ENCODE measurements around the gene PHF24.

The PHF24 gene

DNA sequence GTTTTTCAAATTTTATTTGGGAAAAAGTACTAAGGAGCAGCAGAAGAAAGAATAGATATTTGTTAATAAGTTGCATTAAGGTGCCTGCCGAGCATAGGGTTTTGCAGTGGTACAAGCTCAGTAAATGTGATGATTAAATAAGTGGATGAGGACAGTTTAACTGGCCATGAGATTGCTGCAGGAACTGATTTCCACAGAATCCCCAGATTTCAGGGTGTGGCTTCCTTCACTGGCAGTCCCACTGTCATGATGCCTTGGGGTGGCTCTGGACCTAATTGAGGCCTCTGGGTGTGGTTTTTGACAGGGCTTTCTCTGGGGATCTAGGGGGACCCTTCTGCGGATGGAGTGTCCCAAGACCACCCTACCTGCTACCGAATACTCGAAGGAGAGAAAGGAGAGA, 1.4 kb downstream of the PHF24 start:
- peaks cover 25 to 31% of the 10 kb centered on the region in 2 donors for H3K27me3 ChIP-seq (ENCODE audit: control insufficient read depth in 1 of 2, insufficient read depth in 2 of 2, low read length in 2 of 2)
- H3K4me1 ChIP-seq (ENCODE audit: control insufficient read depth, insufficient read depth, low read length): peaks cover 9% of the 10 kb centered on the region
- H3K4me3 ChIP-seq (ENCODE audit: low read length in 2 of 2): no peak overlapping the region
- no peak overlapping the region for H3K27ac ChIP-seq (ENCODE audit: low read length)
- no peak overlapping the region for H3K9ac ChIP-seq (ENCODE audit: low read length in 2 of 2)
- no peaks in the 10 kb centered on the region for H3K9me3 ChIP-seq (ENCODE audit: control insufficient read depth in 2 of 2, low read length in 2 of 2)
- H3K36me3 ChIP-seq (ENCODE audit: control insufficient read depth in 2 of 2, insufficient read depth in 2 of 2, low read length in 2 of 2): no peaks in the 10 kb centered on the region

DNA sequence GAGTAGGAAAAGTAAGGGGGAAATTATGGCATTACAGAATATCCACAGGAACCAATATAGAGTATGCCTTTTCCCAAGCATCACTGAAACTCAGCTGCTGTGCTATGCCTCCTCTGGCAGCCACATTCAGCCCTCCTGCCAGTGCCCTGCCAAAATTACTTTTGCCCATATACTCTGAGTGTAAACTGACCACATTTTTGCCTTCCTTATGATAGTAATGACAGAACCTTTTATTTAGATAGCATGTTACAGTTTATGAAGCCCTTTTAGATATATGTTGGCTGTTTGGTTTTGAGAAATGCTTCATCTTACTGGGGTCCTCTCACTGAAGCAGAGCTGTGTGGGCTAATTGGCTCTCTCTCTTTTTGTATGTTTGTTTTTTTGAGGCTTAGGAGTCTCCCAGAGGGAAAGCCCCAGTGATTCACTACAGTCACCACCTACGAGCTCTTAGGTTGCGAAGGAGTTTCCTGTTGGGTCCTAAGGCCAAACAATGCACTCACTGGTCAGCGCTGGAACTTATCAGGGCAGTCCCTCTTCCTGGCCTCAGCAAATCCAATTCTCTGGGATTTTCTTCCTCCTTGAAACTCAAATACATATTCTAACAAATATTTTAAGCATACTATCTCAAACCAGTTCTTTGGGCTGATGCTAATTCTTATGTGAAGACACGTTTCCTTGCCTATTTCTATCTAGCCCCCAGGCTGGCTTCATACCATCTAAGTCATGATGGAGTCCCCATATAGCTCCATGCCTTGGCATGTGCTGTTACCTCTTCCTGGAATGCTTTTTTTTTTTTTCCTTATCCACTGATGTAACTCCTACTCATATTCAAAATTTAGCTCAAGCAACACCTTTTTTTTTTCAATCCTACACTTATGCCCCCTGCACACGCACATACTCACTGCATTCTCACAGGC, 3.7 kb downstream of the PHF24 start:
- Histone ChIP-seq H3K9ac (ENCODE audit: low read length in 2 of 2) (no peak overlapping the region), H3K4me3 (ENCODE audit: low read length in 2 of 2) (no peak overlapping the region), H3K27me3 (ENCODE audit: control insufficient read depth in 1 of 2, insufficient read depth in 2 of 2, low read length in 2 of 2) (peaks cover 25 to 32% of the 10 kb centered on the region in 2 donors), H3K4me1 (ENCODE audit: control insufficient read depth, insufficient read depth, low read length) (peaks cover 9% of the 10 kb centered on the region), H3K27ac (ENCODE audit: low read length) (no peak overlapping the region), H3K36me3 (ENCODE audit: control insufficient read depth in 2 of 2, insufficient read depth in 2 of 2, low read length in 2 of 2) (no peaks in the 10 kb centered on the region), H3K9me3 (ENCODE audit: control insufficient read depth in 2 of 2, low read length in 2 of 2) (no peaks in the 10 kb centered on the region)

DNA sequence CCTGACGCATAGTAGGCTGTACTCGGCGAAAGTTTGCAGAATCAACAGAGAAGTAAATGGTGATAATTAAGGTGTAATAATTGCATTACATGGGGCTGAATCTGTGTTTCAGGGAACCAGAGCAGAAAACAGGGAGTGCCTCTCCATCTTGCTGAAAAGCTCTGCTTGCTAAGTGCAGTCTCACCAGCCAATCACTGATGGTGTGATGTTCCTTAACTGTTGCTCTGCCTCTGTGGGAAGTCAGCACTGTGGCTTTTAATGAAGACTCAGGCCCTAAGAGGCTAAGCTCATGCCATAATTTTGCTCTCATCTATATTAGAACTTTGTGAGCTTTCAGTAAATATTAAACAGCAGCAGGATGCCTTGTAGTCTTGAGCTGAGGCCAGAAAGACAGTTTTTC, 4.5 kb downstream of the PHF24 start:
- Histone ChIP-seq H3K27ac (ENCODE audit: low read length) (no peak overlapping the region), H3K4me1 (ENCODE audit: control insufficient read depth, insufficient read depth, low read length) (peaks cover 8% of the 10 kb centered on the region), H3K9me3 (ENCODE audit: control insufficient read depth in 2 of 2, low read length in 2 of 2) (no peaks in the 10 kb centered on the region), H3K27me3 (ENCODE audit: control insufficient read depth in 1 of 2, insufficient read depth in 2 of 2, low read length in 2 of 2) (peaks cover 17 to 29% of the 10 kb centered on the region in 2 donors), H3K9ac (ENCODE audit: low read length in 2 of 2) (no peak overlapping the region), H3K36me3 (ENCODE audit: control insufficient read depth in 2 of 2, insufficient read depth in 2 of 2, low read length in 2 of 2) (no peaks in the 10 kb centered on the region), H3K4me3 (ENCODE audit: low read length in 2 of 2) (no peak overlapping the region)

DNA sequence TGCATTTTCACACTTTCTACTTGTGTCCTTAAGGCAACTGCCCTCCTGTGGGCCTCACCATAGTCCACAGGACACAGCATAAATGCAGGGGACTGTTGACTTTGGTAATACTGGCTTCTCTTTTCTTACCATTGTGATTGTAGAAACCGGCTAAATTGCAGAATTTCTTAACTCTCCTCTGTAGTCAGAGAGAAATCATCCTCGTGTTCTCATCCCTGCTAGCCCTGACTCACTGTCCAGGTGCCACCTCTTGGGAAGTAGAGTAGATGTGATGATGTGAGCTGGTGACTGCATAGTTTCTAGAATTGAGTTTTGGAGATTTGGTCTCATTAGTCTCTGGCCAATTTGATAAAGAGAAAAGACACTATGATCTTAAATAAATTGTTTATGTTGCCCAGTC, 5.5 kb downstream of the PHF24 start:
- Histone ChIP-seq H3K27ac (ENCODE audit: low read length) (no peak overlapping the region), H3K4me3 (ENCODE audit: low read length in 2 of 2) (no peak overlapping the region), H3K4me1 (ENCODE audit: control insufficient read depth, insufficient read depth, low read length) (peaks cover under 1% of the 10 kb centered on the region), H3K36me3 (ENCODE audit: control insufficient read depth in 2 of 2, insufficient read depth in 2 of 2, low read length in 2 of 2) (no peaks in the 10 kb centered on the region), H3K9ac (ENCODE audit: low read length in 2 of 2) (no peak overlapping the region), H3K27me3 (ENCODE audit: control insufficient read depth in 1 of 2, insufficient read depth in 2 of 2, low read length in 2 of 2) (peaks cover 13 to 26% of the 10 kb centered on the region in 2 donors), H3K9me3 (ENCODE audit: control insufficient read depth in 2 of 2, low read length in 2 of 2) (no peaks in the 10 kb centered on the region)

DNA sequence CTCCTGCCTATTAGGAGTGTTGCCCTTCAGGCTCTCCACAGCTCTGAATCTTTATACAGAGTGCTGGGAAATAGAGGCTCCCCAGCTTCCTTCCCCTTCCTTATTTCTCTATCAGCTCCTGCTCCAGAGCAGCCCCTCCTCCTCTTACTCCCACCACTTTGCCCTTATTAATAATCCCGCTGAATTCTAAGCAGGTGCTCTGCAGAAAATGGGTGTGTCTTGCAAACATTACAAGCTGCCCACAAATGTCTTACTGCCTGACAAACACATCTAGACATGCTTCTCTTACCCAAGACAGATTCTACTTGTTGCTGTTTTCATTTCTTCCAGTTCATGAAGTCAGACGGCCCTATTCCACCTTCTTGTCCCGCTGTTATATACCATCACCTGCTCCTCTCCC, 6.4 kb downstream of the PHF24 start:
- H3K27me3 ChIP-seq (ENCODE audit: control insufficient read depth in 1 of 2, insufficient read depth in 2 of 2, low read length in 2 of 2): peaks cover 7 to 17% of the 10 kb centered on the region in 2 donors
- no peak overlapping the region for H3K27ac ChIP-seq (ENCODE audit: low read length)
- no peak overlapping the region for H3K9ac ChIP-seq (ENCODE audit: low read length in 2 of 2)
- no peaks in the 10 kb centered on the region for H3K9me3 ChIP-seq (ENCODE audit: control insufficient read depth in 2 of 2, low read length in 2 of 2)
- no peak overlapping the region for H3K4me3 ChIP-seq (ENCODE audit: low read length in 2 of 2)
- no peaks in the 10 kb centered on the region for H3K4me1 ChIP-seq (ENCODE audit: control insufficient read depth, insufficient read depth, low read length)
- no peaks in the 10 kb centered on the region for H3K36me3 ChIP-seq (ENCODE audit: control insufficient read depth in 2 of 2, insufficient read depth in 2 of 2, low read length in 2 of 2)

DNA sequence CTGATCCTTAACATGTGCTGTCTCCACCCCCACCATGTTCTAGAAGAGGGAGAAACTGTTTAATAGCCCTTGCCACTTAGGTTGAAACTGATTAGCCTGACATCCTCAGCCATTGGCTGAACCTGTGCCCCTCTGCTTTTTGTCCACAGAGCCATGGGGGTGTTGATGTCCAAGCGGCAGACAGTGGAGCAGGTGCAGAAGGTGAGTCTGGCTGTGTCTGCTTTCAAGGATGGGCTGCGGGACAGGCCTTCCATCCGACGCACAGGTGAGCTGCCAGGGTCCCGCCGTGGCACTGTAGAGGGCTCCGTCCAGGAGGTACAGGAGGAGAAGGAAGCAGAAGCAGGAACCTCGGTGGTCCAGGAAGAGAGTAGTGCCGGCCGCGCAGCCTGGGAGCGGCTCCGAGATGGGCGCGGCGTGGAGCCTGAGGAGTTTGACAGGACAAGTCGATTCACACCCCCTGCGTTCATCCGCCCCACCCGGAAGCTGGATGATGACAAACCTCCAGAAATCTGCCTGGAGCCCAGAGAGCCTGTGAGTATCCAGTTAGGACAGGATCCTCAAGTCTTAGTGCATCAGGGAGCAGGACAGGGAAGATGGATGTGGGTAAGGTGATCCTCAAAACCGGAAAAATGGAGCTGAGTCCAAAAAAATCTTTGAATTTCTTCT, 13.2 kb downstream of the PHF24 start:
- Histone ChIP-seq H3K27me3 (ENCODE audit: control insufficient read depth in 1 of 2, insufficient read depth in 2 of 2, low read length in 2 of 2) (peaks cover 2 to 3% of the 10 kb centered on the region in 2 donors), H3K27ac (ENCODE audit: low read length) (no peak overlapping the region), H3K4me3 (ENCODE audit: low read length in 2 of 2) (no peak overlapping the region)

DNA sequence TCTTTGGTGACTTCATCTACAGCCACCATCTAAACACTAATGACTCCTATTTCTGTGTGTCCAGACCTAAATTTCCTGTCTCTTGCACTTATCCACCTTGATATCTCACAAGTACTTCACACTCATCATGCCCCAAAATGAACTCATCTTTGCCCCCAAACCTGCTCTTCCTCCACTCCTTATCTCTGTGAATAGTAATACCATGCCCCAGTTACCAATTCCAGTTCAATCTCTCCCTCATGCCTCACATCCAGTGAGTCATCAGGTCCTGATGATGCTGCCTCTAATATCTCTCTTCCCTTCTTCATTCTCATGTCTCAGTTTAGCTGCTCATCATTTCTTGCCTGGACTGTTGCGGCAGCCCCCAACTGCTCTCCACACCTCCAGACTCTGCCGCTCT, 16.6 kb downstream of the PHF24 start:
- Histone ChIP-seq H3K9me3 (ENCODE audit: control insufficient read depth in 2 of 2, low read length in 2 of 2) (no peaks in the 10 kb centered on the region), H3K4me1 (ENCODE audit: control insufficient read depth, insufficient read depth, low read length) (no peaks in the 10 kb centered on the region), H3K27me3 (ENCODE audit: control insufficient read depth in 1 of 2, insufficient read depth in 2 of 2, low read length in 2 of 2) (no peaks in the 10 kb centered on the region)

More for the DNA sequence above, 13.2 kb downstream of the PHF24 start:
- no peaks in the 10 kb centered on the region for H3K4me1 ChIP-seq (ENCODE audit: control insufficient read depth, insufficient read depth, low read length)
- H3K36me3 ChIP-seq (ENCODE audit: control insufficient read depth in 2 of 2, insufficient read depth in 2 of 2, low read length in 2 of 2): no peaks in the 10 kb centered on the region
- H3K9me3 ChIP-seq (ENCODE audit: control insufficient read depth in 2 of 2, low read length in 2 of 2): no peaks in the 10 kb centered on the region
- no peak overlapping the region for H3K9ac ChIP-seq (ENCODE audit: low read length in 2 of 2)

DNA sequence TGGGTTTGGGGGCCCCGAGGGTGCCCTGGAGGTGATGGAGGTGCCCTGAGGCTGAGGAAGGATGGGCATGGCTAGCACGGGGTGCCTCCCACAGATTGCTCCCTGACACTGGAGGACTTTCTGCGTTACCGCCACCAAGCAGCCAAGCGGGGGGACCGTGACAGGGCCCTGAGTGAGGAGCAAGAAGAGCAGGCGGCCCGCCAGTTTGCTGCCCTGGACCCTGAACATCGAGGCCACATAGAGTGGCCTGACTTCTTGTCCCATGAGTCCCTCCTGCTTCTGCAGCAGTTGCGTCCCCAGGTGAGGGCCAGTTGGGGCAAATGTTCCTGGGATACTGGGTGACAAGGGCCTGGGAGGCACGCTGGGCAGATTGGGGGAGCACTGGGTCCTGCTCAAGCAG, 18.4 kb downstream of the PHF24 start:
- Histone ChIP-seq H3K27me3 (ENCODE audit: control insufficient read depth in 1 of 2, insufficient read depth in 2 of 2, low read length in 2 of 2) (no peaks in the 10 kb centered on the region), H3K9ac (ENCODE audit: low read length in 2 of 2) (no peak overlapping the region), H3K9me3 (ENCODE audit: control insufficient read depth in 2 of 2, low read length in 2 of 2) (no peaks in the 10 kb centered on the region), H3K36me3 (ENCODE audit: control insufficient read depth in 2 of 2, insufficient read depth in 2 of 2, low read length in 2 of 2) (no peaks in the 10 kb centered on the region), H3K4me1 (ENCODE audit: control insufficient read depth, insufficient read depth, low read length) (no peaks in the 10 kb centered on the region), H3K27ac (ENCODE audit: low read length) (no peak overlapping the region), H3K4me3 (ENCODE audit: low read length in 2 of 2) (no peak overlapping the region)

More for the DNA sequence above, 16.6 kb downstream of the PHF24 start:
- Histone ChIP-seq H3K9ac (ENCODE audit: low read length in 2 of 2) (no peak overlapping the region), H3K4me3 (ENCODE audit: low read length in 2 of 2) (no peak overlapping the region), H3K27ac (ENCODE audit: low read length) (no peak overlapping the region), H3K36me3 (ENCODE audit: control insufficient read depth in 2 of 2, insufficient read depth in 2 of 2, low read length in 2 of 2) (no peaks in the 10 kb centered on the region)

DNA sequence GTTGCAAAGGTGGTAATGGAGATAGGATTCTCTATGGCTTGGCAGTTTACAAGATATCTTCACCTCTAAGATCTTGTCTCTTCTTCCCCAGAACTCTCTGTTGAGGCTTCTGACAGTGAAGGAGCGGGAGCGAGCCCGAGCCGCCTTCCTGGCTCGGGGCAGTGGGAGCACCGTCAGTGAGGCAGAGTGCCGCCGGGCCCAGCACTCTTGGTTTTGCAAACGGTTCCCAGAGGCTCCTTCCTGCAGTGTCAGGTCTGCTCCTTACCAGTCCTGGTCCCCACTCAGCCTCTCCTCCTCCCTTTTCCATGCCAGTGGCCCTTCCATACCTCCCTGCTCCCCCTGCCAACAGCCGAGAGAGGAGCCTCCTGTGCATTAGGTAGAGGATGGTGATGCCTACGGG, 18.9 kb downstream of the PHF24 start:
- no peak overlapping the region for H3K9ac ChIP-seq (ENCODE audit: low read length in 2 of 2)
- no peak overlapping the region for H3K27ac ChIP-seq (ENCODE audit: low read length)
- no peaks in the 10 kb centered on the region for H3K36me3 ChIP-seq (ENCODE audit: control insufficient read depth in 2 of 2, insufficient read depth in 2 of 2, low read length in 2 of 2)
- H3K9me3 ChIP-seq (ENCODE audit: control insufficient read depth in 2 of 2, low read length in 2 of 2): no peaks in the 10 kb centered on the region
- H3K4me3 ChIP-seq (ENCODE audit: low read length in 2 of 2): no peak overlapping the region
- no peaks in the 10 kb centered on the region for H3K27me3 ChIP-seq (ENCODE audit: control insufficient read depth in 1 of 2, insufficient read depth in 2 of 2, low read length in 2 of 2)
- no peaks in the 10 kb centered on the region for H3K4me1 ChIP-seq (ENCODE audit: control insufficient read depth, insufficient read depth, low read length)

DNA sequence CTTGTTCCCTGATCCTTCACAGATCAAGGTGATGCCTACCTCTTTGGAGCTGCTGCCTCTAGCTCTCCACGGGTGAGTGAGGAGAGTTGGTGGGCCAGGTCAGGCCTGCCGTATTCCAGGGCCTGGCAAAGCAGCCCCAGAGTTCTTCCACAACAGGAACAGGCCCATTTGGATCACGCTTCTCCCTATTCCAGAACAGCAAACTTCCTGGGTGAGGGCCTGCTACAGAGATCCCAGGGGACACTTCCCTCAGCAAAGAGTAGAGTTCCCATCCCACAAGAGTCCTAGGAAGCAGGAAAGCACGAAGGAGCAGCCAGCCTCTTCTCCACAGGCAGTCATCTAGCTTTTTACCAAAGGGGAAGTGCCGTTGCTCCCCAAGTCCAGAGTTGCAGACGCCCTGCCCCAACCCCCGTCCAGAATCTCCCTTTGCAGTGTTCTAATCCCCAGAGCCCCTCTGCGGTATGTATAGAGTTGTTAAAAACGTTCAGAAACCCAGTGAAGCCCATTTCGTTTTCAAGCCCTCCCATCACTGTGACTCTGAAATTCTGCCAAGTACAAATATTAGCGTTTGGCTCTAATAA, 22.2 kb downstream of the PHF24 start:
- Histone ChIP-seq H3K27me3 (ENCODE audit: control insufficient read depth in 1 of 2, insufficient read depth in 2 of 2, low read length in 2 of 2) (no peaks in the 10 kb centered on the region), H3K9me3 (ENCODE audit: control insufficient read depth in 2 of 2, low read length in 2 of 2) (no peaks in the 10 kb centered on the region), H3K4me3 (ENCODE audit: low read length in 2 of 2) (no peak overlapping the region), H3K36me3 (ENCODE audit: control insufficient read depth in 2 of 2, insufficient read depth in 2 of 2, low read length in 2 of 2) (no peaks in the 10 kb centered on the region), H3K27ac (ENCODE audit: low read length) (no peak overlapping the region), H3K4me1 (ENCODE audit: control insufficient read depth, insufficient read depth, low read length) (no peaks in the 10 kb centered on the region), H3K9ac (ENCODE audit: low read length in 2 of 2) (no peak overlapping the region)
